Left colon (tissue), 2 donors: Measurements from ENCODE around the gene AEBP1. TPM values are rescaled to one million over a fixed set of nuclear protein-coding genes. Genes with fewer than 3 reads are reported as not detected.
A peak's percentile ranks its signal among the peaks of the same experiment; 100 is the strongest.

Experiments
- ATAC-seq: fragments of 200-7000 bp; cut with Tn5 transposase; one replicate; pipeline ENCODE4 v1.9.1; 2020; ENCODE audit warnings: mild to moderate bottlenecking, moderate library complexity
- DNase-seq, 2 donors: peaks; one replicate each; pipeline ENCODE4 v3.0.0-alpha.2; 2020
- intact Hi-C, 2 donors: fragments of 100-400 bp; cut with DNase I in 1 of 2; cut with micrococcal nuclease in 1 of 2; formaldehyde crosslinking; loops; one replicate each; pipeline versions ENCODE4 v1.11.2 to v1.14.0; 2022; cut with DNase I, micrococcal nuclease
- total RNA-seq, 2 donors: library from RNA; stranded (reverse); fragmentation: NEBNext Ultra II Directional; extraction: Animal tissue kit (Norgen Biotek cat#: 25700); gene quantifications; one replicate each; pipeline ENCODE4 v1.2.1, GENCODE V29; 2021
- donor health status: DM: no; HTN: no; CAD: no.
- donor health status: DM: yes; HTN: yes; CAD: no.

AEBP1 gene
- total RNA-seq, 2 donors from 2014 or later = 20.1 to 59.6 TPM

- peak in 1 of 2 donors; percentile 36 for DNase-seq
- ATAC-seq = peak; percentile 17
These were observed 38.6 kb upstream of the AEBP1 start, which contains the start of gene PGAM2 for GRCh38 chr7:44065431-44066110. PGAM2 (minus strand) TSS chr7:44065567; CDS start chr7:44065529, 38 bp downstream.

GRCh38 chr7:44066111-44066460 lies 38.1 kb upstream of the AEBP1 start:
- ATAC-seq = peak; percentile 0
- no peak for DNase-seq
- intact Hi-C loops = no loop called here

More at GRCh38 chr7:44065431-44066110, 38.6 kb upstream of the AEBP1 start, which contains the start of gene PGAM2:
- intact Hi-C loops = no loop called here

- DNase-seq = peak in 1 of 2 donors; percentile 16
- intact Hi-C loops = no loop called here
- peak; percentile 1 for ATAC-seq
These were observed 37.6 kb upstream of the AEBP1 start for GRCh38 chr7:44066494-44067063.

- ATAC-seq = no peak
- intact Hi-C loops = no loop called here
- peak in 1 of 2 donors; percentile 15 for DNase-seq
These were observed 36.8 kb upstream of the AEBP1 start for GRCh38 chr7:44067064-44067951.

GRCh38 chr7:44068054-44068453 lies 36.1 kb upstream of the AEBP1 start:
- no peak for ATAC-seq
- no peak for DNase-seq

GRCh38 chr7:44071726-44072363 lies 32.3 kb upstream of the AEBP1 start:
- DNase-seq = peak in 1 of 2 donors; percentile 43
- intact Hi-C loops = no loop called here
- ATAC-seq = peak; percentile 51

More at GRCh38 chr7:44068054-44068453, 36.1 kb upstream of the AEBP1 start:
- intact Hi-C loops = no loop called here

GRCh38 chr7:44072364-44073231 lies 31.5 kb upstream of the AEBP1 start:
- DNase-seq (peak; percentile 64 to 78), ATAC-seq (peak; percentile 18)
- intact Hi-C loops = no loop called here

GRCh38 chr7:44073664-44074348 lies 30.3 kb upstream of the AEBP1 start:
- intact Hi-C loops = no loop called here
- ATAC-seq = peak; percentile 86
- peak; percentile 90 to 92 for DNase-seq

- ATAC-seq = no peak
- DNase-seq = no peak
- intact Hi-C loops = no loop called here
These were observed 29.8 kb upstream of the AEBP1 start for GRCh38 chr7:44074349-44074695.

- no peak for ATAC-seq
- DNase-seq = peak in 1 of 2 donors; percentile 14
- intact Hi-C loops = no loop called here
These were observed 28.7 kb upstream of the AEBP1 start for GRCh38 chr7:44075296-44076075.

GRCh38 chr7:44076101-44076895 lies 27.8 kb upstream of the AEBP1 start:
- ATAC-seq (no peak), DNase-seq (peak in 1 of 2 donors; percentile 21)
- intact Hi-C loops = no loop called here

GRCh38 chr7:44077061-44077460 lies 27.1 kb upstream of the AEBP1 start:
- intact Hi-C loops = no loop called here
- DNase-seq = peak in 1 of 2 donors; percentile 19
- ATAC-seq = no peak

GRCh38 chr7:44077681-44078091 lies 26.5 kb upstream of the AEBP1 start:
- ATAC-seq = no peak
- DNase-seq = peak in 1 of 2 donors; percentile 11
- intact Hi-C loops = no loop called here

GRCh38 chr7:44078521-44078920 lies 25.6 kb upstream of the AEBP1 start:
- intact Hi-C loops = no loop called here

GRCh38 chr7:44079331-44080021 lies 24.7 kb upstream of the AEBP1 start:
- intact Hi-C loops = no loop called here
- DNase-seq (no peak), ATAC-seq (no peak)

More at GRCh38 chr7:44078521-44078920, 25.6 kb upstream of the AEBP1 start:
- no peak for ATAC-seq
- DNase-seq = peak in 1 of 2 donors; percentile 20
